GM10248 (cell line): ENCODE data around the gene ZNF521.

Source experiments
- CTCF ChIA-PET: fragments of 300-600 bp; sonication (Branson Sonifier 250); formaldehyde crosslinking; extraction: SDS; loops from one replicate; lab custom pipeline; 2021; ENCODE audit warnings: antibody characterized with exemption; lab: Yijun Ruan, JAX
- POLR2A ChIA-PET: fragments of 350-650 bp; sonication (Branson Sonifier 250); formaldehyde crosslinking; extraction: SDS; loops from one replicate; lab custom pipeline; 2020; ENCODE audit warnings: antibody characterized with exemption; lab: Yijun Ruan, JAX
- DNase-seq: peaks from one replicate; pipeline ENCODE4 v3.0.0; 2012; ENCODE audit errors: extremely low spot score
- TF ChIP-seq, protein P1 (sequence below): IDR thresholded peaks from 2 replicates; pipeline ENCODE4 v1.5.1; 2012; ENCODE audit warnings: mild to moderate bottlenecking, low read depth; ENCODE audit errors: extremely low read depth, missing control alignments, control extremely low read depth

Gene ZNF521

DNA sequence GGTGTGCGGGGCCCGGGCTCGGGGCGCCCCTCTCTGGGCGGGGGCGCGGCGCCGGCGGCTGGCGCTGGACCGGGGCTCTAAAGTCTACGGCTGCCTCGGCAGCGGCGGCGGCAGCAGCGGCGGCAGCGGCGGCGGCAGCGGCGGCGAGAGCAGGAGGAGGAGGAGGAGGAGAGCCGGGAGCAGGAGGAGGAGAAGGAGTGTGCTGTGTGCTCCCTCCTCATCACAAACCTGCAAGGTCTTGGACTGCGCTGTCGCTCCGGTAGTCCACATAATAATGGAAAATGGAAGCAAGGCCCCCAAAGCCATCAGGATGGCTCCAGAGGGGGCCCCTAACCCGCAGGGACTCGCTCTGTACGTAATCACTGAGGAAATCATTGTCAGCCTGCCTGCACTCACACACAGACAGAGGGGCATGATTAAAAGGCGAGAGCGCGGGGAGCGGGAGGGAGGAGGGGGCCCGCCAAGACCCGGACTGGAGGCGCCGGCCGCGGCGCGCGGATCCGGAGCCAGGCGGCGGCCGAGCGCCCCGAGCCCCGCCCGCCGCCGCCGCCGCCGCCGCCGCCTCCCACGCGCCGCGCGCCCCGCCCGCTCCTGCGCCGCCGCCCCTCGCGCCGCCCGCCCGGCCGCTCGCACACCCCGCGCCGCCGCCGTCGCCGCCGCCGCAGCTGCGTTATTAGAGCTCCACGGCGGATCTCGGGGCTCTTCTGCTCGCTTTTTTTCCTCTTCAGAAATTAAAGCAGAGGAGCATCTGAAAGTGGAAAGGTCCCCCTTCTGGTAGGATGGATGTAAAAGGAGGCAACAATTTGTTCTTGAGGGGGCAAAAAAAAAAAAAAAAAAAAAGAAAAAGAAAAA, at the start of gene ZNF521:
ZNF521 (minus strand) TSS at position 390 of the 852 bp plus-strand sequence. CDS start 1,220 bp downstream, outside the sequence.
- peak; percentile 76 for DNase-seq
- ChIA-PET CTCF (interaction anchor here (1.1 kb wide), 1 partner anchor 13 kb away, joined by 3 read pairs; no protein-coding TSS in a partner anchor), POLR2A (no interaction called here)
- TF ChIP-seq, protein P1, sequence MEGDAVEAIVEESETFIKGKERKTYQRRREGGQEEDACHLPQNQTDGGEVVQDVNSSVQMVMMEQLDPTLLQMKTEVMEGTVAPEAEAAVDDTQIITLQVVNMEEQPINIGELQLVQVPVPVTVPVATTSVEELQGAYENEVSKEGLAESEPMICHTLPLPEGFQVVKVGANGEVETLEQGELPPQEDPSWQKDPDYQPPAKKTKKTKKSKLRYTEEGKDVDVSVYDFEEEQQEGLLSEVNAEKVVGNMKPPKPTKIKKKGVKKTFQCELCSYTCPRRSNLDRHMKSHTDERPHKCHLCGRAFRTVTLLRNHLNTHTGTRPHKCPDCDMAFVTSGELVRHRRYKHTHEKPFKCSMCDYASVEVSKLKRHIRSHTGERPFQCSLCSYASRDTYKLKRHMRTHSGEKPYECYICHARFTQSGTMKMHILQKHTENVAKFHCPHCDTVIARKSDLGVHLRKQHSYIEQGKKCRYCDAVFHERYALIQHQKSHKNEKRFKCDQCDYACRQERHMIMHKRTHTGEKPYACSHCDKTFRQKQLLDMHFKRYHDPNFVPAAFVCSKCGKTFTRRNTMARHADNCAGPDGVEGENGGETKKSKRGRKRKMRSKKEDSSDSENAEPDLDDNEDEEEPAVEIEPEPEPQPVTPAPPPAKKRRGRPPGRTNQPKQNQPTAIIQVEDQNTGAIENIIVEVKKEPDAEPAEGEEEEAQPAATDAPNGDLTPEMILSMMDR, result no peak

DNA sequence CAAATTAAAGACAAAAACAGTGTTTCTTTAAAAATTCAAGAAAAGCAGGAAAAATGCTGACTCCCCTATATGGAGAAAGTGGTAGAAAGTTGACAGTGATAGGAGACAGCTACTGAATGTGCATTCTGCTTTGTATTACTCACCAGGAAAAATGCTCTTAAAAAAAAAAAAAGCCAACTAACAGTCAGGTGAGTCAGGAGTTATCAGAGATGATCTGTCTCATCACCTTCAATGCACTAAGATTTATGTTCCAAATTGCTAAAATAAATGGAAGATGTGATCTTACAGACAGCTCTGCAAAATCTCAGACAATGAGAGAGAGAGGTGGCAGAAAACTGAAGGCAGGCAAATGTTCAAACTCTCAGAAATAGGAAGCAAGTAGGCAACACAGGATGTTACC, 47.6 kb upstream of the ZNF521 start:
- POLR2A ChIA-PET, result no interaction called here
- DNase-seq, result no peak
- CTCF ChIA-PET, result interaction anchor here (1.3 kb wide), 1 partner anchor 11 kb away, joined by 3 read pairs; no protein-coding TSS in a partner anchor
- TF ChIP-seq, protein P1, result no peak

DNA sequence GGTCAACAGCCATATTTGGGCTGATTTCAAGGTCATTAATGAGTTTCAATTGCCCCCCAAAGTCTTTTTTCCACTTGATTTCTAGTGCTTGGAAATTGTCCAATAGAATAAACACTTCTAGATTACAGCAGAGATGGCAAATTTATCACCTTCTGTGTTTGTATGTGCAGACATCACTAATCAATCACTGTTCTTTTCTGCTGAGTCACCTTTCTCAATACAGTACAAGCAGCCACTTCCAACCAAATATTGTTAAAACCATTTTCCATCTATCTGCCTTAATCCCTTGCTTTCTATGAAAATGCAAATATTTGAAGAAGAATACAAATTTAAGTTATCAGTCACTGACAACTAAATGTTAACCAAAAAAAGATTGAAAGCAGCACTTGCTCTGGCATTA, 40.2 kb upstream of the ZNF521 start:
- ChIA-PET POLR2A (no interaction called here), CTCF (no interaction called here)
- TF ChIP-seq, protein P1, result no peak
- DNase-seq, result no peak

DNA sequence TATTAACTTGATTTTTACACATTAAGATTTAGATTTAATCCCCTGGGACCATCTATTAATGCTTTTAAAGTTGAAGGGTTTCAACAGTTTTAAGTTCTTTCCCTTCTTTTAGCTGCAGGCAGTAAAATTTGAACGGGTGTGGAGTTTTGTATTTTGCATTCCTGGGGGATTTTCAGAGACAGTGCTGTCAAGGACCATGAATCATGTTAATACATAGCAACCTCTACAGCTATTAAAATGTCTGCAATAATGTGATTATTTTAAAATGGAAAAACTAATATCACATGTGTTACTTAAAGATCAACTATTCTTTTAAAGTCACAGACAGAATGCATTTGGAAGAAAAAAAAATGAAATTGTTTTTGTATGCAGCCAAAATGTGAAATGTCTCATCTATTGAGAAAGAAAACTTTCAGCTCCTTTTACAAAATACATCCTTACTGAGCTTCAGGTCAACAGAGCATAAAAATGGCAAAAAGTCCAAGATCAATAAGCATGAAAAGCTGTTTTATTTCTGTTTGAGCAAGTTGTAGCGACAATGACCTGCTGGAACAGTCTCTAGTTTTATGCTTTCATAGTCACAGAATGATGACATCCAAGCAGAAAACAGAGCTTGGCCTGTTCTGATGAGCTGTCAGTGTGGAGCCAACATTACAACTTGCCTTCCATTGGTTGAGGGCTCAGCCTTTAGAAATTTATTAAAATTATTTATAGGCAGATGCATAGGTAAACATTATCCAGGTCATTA, 21.6 kb upstream of the ZNF521 start:
- ChIA-PET POLR2A (no interaction called here), CTCF (interaction anchor here (1.1 to 1.4 kb wide), 2 partner anchors 10 to 13 kb away, joined by 3 read pairs; no protein-coding TSS in a partner anchor)

DNA sequence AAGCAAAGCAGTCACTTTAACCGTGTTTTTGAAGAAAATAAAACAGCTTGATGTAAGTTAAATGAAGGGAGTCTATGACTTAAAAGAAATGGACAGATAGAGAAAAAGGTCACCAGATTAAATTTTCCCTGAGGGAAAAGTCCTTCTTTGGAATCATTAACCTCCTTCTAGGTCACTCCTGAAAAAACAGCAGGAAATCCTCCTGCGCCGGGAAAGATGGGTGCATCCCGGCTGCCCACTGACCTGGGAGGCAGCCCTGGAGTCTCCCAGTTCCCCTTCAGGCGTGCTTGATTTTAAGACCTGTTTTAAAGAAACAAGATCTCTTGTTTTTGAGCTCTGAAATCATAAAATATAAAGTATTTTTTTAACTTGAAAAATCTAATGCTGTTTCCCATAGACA, 18.4 kb upstream of the ZNF521 start:
- TF ChIP-seq, protein P1, result no peak
- CTCF ChIA-PET, result interaction anchor here (1.0 kb wide), 1 partner anchor 10 kb away, joined by 4 read pairs; no protein-coding TSS in a partner anchor
- no peak for DNase-seq
- POLR2A ChIA-PET, result no interaction called here

More for the DNA sequence above, 21.6 kb upstream of the ZNF521 start:
- TF ChIP-seq, protein P1, result no peak
- DNase-seq, result no peak

DNA sequence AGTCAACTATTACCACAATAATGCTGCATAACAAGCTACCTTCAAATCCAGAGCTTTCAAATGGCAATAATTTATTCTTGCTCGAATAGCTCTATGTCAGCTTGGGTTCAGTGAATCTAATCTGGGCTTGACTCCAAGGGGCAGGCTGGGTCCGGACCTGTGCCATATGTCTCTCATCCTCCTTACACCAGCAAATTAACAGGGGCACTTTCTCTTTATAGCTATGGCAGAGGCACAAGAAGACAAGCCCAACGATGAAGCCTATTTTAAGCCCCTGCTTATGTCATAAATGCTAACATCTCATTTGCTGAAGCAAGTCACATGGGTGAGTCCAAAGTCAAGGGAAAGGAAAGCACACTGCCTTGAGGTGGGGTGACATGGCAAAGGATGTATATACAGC, 13.3 kb upstream of the ZNF521 start:
- TF ChIP-seq, protein P1, result no peak
- ChIA-PET POLR2A (no interaction called here), CTCF (no interaction called here)
- DNase-seq, result no peak
